Memory B cell (primary cell): ENCODE measurements around the gene ATP8B4.
"Not testable (repeated sequence)": the region's sequence is repeated elsewhere in the genome, so short reads cannot be mapped to it uniquely, and the experiment has no call there.

Source experiments
- ATAC-seq: fragments of 150-1000 bp; cut with Tn5 transposase; 2 replicates; pipeline ENCODE4 v1.10.0; 2021; ENCODE audit warnings: low read depth, mild to moderate bottlenecking, moderate library complexity
- DNase-seq, 2 donors: peaks; one replicate each; pipeline ENCODE4 v3.0.0; 2022; ENCODE audit warnings: low spot score in 2 of 2
- H3K27ac Mint-ChIP-seq: one replicate; pipeline ENCODE4 v1.8.0; 2022; ENCODE audit warnings: mild to moderate bottlenecking, moderate library complexity, mixed read lengths
- H3K27me3 Mint-ChIP-seq: one replicate; pipeline ENCODE4 v1.8.0; 2022; ENCODE audit warnings: mixed read lengths
- H3K36me3 Mint-ChIP-seq: one replicate; pipeline ENCODE4 v1.8.0; 2022; ENCODE audit warnings: mild to moderate bottlenecking, mixed read lengths
- H3K4me1 Mint-ChIP-seq: one replicate; pipeline ENCODE4 v1.8.0; 2022; ENCODE audit warnings: mixed read lengths
- H3K4me3 Mint-ChIP-seq: one replicate; pipeline ENCODE4 v1.8.0; 2022; ENCODE audit warnings: mild to moderate bottlenecking, moderate library complexity, mixed read lengths
- H3K9me3 Mint-ChIP-seq: one replicate; pipeline ENCODE4 v1.8.0; 2022; ENCODE audit warnings: mixed read lengths

ATP8B4 gene, protein sequence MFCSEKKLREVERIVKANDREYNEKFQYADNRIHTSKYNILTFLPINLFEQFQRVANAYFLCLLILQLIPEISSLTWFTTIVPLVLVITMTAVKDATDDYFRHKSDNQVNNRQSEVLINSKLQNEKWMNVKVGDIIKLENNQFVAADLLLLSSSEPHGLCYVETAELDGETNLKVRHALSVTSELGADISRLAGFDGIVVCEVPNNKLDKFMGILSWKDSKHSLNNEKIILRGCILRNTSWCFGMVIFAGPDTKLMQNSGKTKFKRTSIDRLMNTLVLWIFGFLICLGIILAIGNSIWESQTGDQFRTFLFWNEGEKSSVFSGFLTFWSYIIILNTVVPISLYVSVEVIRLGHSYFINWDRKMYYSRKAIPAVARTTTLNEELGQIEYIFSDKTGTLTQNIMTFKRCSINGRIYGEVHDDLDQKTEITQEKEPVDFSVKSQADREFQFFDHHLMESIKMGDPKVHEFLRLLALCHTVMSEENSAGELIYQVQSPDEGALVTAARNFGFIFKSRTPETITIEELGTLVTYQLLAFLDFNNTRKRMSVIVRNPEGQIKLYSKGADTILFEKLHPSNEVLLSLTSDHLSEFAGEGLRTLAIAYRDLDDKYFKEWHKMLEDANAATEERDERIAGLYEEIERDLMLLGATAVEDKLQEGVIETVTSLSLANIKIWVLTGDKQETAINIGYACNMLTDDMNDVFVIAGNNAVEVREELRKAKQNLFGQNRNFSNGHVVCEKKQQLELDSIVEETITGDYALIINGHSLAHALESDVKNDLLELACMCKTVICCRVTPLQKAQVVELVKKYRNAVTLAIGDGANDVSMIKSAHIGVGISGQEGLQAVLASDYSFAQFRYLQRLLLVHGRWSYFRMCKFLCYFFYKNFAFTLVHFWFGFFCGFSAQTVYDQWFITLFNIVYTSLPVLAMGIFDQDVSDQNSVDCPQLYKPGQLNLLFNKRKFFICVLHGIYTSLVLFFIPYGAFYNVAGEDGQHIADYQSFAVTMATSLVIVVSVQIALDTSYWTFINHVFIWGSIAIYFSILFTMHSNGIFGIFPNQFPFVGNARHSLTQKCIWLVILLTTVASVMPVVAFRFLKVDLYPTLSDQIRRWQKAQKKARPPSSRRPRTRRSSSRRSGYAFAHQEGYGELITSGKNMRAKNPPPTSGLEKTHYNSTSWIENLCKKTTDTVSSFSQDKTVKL

DNA sequence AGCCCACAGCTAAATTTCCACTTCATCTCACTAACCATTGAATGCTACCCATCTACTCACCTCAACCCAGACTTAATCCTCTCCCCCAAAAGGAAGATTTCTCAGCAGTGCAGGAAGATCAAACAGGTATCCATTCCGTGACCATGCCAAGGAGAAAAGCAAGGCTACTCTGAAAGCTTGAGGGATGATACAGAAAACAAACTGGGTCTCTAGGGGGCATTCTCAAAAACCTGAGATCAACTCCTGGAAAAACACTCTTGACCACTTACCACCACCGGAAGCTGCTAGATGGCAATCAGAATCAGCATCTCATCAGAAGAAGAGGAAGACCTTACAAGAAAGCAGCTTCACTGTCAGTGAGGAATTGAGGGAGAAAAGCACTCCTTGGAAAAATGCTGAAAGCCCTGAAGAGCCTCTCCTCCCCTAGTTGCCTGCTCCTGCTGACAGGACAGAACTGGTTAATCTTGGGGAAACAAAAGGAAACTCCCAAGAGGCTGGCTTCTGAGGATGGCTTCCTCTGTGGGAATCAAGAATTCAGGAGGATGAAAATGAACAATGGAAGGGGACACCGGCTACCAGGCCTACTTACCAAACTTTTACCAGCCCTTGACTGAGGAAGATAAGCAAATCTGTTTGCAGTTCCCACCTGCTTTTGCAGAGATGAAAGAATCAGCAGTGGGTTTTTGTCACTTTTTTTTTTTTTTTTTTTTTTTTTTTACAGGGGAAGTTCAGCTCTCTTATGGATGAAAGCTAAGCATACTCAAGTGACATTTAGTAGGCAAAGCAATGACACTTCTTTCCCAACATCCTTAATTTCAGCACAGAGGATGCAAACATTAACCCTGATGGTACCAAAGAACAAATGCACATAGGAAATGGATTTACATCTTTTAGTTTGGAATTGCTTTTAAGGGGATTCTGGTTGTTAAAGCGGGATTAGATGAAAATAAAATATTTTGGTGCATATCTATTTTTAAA lies at the start of gene ATP8B4:
ATP8B4 (minus strand) TSS at position 171 of the 978 bp plus-strand sequence. CDS start 12,267 bp downstream, outside the sequence.
- no peak within 1 kb of the TSS for H3K27ac Mint-ChIP-seq
- ATAC-seq (no peak), DNase-seq (no peak)
- H3K4me1 Mint-ChIP-seq = peaks cover 6% of the 10 kb centered on the region
- no peak within 1 kb of the TSS for H3K4me3 Mint-ChIP-seq
- peaks cover 4% of the 10 kb centered on the region for H3K27me3 Mint-ChIP-seq
- no peaks in the 10 kb centered on the region for H3K36me3 Mint-ChIP-seq
- peaks cover 2% of the 10 kb centered on the region for H3K9me3 Mint-ChIP-seq

DNA sequence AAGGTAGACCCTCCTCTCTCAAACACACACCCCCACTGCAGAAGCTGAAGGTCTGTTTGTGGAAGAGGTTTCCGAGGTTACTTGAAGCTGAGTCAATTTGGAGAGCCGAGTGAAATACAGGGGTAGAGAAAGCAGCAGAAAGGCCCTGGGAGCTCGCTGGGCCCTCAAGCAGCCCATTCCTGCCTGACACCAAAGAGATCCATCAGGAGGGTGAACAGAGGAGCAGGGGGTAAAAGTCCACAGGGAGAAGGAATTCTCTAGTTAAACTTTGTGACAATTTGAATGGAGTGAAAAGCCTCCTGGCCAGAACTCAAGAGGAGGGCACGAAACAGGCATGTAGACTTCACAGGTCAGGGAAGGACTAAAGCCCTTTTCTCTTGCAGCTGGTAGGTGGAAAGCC lies 49.3 kb upstream of the ATP8B4 start:
- H3K9me3 Mint-ChIP-seq = peaks cover 4% of the 10 kb centered on the region
- H3K27ac Mint-ChIP-seq = no peak overlapping the region
- no peaks in the 10 kb centered on the region for H3K4me1 Mint-ChIP-seq
- peaks cover 14% of the 10 kb centered on the region for H3K27me3 Mint-ChIP-seq
- H3K36me3 Mint-ChIP-seq = peaks cover 4% of the 10 kb centered on the region
- DNase-seq (no peak), ATAC-seq (no peak)
- H3K4me3 Mint-ChIP-seq = no peak overlapping the region

DNA sequence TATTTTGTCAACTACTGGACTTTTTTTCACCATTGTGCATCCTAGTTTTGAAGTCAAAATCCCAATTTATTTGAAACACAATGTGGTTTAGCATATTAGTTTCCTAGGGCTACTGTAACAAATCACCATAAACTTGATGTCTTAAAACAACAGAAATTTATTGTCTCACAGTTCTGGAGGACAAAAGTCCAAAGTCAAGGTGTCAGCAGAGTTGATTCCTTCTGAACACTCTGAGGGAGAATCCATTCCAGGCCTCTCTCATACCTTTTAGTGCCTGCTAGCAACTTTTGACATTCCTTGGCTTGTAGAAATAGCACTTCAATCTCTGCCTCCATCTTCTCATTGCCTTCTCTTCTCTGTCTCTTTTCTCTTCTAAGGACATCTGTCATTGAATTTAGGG lies 48.1 kb upstream of the ATP8B4 start:
- Mint-ChIP-seq H3K27ac (no peak overlapping the region), H3K4me3 (no peak overlapping the region), H3K27me3 (peaks cover 16% of the 10 kb centered on the region), H3K4me1 (no peaks in the 10 kb centered on the region), H3K36me3 (peaks cover 4% of the 10 kb centered on the region), H3K9me3 (peaks cover 4% of the 10 kb centered on the region)
- DNase-seq (no peak), ATAC-seq (no peak)

DNA sequence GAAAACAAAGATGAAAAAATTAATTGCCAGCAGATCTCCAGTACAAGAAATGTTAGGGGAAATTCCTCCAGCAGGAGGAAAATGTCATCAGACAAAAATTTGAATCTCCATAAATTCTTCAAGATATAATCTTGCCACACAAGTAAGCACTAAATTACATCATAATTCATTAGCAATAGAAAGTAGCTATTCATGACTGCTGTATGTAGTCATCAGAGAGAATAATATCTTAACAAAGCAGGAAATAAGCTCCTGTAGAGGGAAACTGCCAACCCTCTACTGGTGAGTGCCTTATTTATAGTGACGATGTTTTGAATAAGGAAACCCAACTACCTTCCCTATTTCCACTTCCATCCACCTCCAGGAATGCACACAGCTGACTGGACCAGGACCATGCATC lies 47.2 kb upstream of the ATP8B4 start:
- peaks cover 1% of the 10 kb centered on the region for H3K9me3 Mint-ChIP-seq
- H3K27ac Mint-ChIP-seq = no peak overlapping the region
- no peak for DNase-seq
- H3K36me3 Mint-ChIP-seq = peaks cover 2% of the 10 kb centered on the region
- no peaks in the 10 kb centered on the region for H3K4me1 Mint-ChIP-seq
- no peak for ATAC-seq
- H3K27me3 Mint-ChIP-seq = peaks cover 14% of the 10 kb centered on the region
- no peak overlapping the region for H3K4me3 Mint-ChIP-seq

DNA sequence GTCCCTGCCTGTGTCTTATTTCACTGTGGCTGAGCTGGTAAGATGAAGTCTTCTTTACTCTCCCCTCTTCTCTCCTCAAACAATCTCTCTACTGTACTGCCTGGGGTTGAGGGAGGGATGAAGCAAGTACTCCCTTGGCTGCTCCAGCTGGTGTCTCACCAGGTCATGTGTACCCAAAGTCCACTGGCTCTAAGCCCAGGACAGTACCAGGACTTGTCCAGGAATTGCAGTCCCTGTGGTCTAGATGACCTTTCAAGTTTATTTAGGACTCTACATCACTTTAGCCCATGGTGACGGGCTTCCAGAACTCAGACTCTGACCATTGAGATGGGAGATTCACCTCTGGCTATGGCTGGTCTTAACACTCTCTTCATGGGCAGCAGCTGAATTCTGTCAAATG lies 45.4 kb upstream of the ATP8B4 start:
- DNase-seq (no peak), ATAC-seq (no peak)
- H3K9me3 Mint-ChIP-seq = peaks cover 1% of the 10 kb centered on the region
- no peaks in the 10 kb centered on the region for H3K4me1 Mint-ChIP-seq
- H3K4me3 Mint-ChIP-seq = no peak overlapping the region
- H3K27ac Mint-ChIP-seq = no peak overlapping the region
- H3K36me3 Mint-ChIP-seq = peaks cover 2% of the 10 kb centered on the region
- H3K27me3 Mint-ChIP-seq = peaks cover 11% of the 10 kb centered on the region

DNA sequence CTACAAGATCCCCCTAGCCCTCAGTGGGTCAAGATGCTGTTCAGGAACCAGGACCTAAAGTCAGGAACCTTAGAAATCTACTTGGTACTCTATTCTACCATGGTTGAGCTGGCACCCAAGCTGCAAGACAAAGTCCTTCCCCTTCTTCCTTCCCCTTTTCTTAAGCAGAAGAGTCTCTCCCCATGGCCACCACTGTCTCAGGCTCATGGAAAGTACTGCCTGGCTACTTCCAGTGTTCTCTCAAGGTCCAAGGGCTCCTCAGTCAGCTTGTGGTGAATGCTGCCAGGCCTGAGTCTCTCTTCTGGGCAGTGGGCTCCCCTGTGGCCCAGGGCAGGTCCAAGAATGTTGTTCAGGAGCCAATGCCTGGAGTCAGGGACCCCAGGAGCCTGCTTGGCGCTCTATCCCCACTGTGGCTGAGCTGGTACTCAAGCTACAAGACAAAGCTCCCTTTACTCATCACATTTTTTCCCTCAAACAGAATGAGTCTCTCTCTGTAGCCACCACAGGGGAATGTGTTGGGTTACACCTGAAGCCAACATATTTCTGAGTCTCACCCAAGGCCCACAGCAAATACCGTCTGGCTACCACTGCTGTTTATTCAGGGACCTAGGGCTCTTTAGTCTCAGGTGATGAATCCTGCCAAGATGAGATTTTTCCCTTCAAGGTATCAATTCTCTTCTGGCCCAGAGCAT lies 44.8 kb upstream of the ATP8B4 start:
- peaks cover 1% of the 10 kb centered on the region for H3K9me3 Mint-ChIP-seq
- H3K4me3 Mint-ChIP-seq = no peak overlapping the region
- no peaks in the 10 kb centered on the region for H3K4me1 Mint-ChIP-seq
- H3K36me3 Mint-ChIP-seq = peaks cover 2% of the 10 kb centered on the region
- no peak overlapping the region for H3K27ac Mint-ChIP-seq
- ATAC-seq (no peak), DNase-seq (no peak)
- H3K27me3 Mint-ChIP-seq = peaks cover 6% of the 10 kb centered on the region

DNA sequence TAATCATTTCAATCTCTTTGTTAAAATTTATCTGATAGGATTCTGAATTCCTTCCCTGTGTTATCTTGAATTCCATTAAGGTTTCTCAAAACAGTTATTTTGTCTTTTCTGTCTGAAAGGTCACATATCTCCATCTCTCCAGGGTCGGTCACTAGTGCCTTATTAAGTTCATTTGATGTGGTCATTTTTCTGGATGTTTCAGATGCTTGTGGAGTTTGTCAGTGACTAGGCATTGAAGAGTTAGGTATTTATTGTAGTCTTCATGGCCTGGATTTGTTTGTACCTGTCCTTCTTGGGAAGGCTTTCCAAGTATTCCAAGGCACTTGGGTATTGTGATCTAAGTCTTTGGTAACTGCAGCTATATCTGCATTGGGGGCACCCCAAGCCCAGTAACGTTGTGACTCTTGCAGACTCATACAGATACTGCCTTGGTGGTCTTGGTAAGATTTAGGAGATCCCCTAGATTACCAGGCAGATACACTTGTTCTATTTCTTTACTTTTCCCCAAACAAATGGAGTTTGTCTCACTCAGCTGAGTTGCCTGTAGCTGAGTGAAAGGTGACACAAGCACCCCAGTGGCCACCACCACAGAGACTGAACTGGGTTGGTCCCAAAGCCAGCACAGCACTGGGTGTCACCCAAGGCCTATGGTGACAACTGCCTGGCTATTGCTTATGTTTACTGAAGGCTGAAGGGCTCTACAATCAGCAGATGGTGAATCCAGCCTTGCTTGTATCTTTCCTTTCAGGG lies 44.1 kb upstream of the ATP8B4 start:
- no peak overlapping the region for H3K27ac Mint-ChIP-seq
- peaks cover 3% of the 10 kb centered on the region for H3K27me3 Mint-ChIP-seq
- H3K4me1 Mint-ChIP-seq = no peaks in the 10 kb centered on the region
- peaks cover 1% of the 10 kb centered on the region for H3K9me3 Mint-ChIP-seq
- H3K36me3 Mint-ChIP-seq = peaks cover 2% of the 10 kb centered on the region
- H3K4me3 Mint-ChIP-seq = no peak overlapping the region
- no peak for ATAC-seq
- DNase-seq = no peak

DNA sequence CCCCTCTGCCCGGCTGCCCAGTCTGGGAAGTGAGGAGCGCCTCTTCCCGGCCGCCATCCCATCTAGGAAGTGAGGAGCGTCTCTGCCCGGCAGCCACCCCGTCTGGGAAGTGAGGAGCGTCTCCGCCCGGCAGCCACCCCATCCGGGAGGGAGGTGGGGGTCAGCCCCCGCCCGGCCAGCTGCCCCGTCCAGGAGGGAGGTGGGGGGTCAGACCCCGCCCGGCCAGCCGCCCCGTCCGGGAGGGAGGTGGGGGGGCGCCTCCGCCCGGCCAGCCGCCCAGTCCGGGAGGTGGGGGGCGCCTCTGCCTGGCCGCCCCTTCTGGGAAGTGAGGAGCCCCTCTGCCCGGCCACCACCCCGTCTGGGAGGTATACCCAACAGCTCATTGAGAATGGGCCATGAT lies 39.2 kb upstream of the ATP8B4 start:
- not testable (repeated sequence) for H3K9me3 Mint-ChIP-seq, H3K4me3 Mint-ChIP-seq, DNase-seq, H3K27me3 Mint-ChIP-seq, ATAC-seq, H3K27ac Mint-ChIP-seq, H3K36me3 Mint-ChIP-seq, H3K4me1 Mint-ChIP-seq

DNA sequence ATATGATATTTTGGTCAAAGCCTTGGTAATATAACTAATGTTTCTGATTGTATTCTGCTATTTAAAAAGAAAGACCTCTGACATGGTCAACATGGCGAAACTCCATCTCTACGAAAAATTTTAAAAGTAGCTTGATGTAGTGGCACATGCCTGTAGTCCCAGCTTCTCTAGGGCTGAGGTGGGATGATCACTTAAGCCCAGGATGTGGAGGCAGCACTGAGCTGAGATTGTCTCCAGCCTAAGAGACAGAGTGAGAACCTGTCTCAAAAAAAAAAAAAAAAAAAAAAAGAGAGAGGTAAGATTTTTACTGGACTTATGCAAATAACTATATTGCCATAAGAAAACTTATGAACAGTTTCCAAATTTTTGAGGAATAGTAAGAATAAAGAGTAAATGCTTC lies 32.4 kb upstream of the ATP8B4 start:
- Mint-ChIP-seq H3K4me1 (no peaks in the 10 kb centered on the region), H3K4me3 (no peak overlapping the region), H3K9me3 (no peaks in the 10 kb centered on the region), H3K27ac (no peak overlapping the region), H3K27me3 (no peaks in the 10 kb centered on the region), H3K36me3 (no peaks in the 10 kb centered on the region)
- DNase-seq (no peak), ATAC-seq (no peak)

DNA sequence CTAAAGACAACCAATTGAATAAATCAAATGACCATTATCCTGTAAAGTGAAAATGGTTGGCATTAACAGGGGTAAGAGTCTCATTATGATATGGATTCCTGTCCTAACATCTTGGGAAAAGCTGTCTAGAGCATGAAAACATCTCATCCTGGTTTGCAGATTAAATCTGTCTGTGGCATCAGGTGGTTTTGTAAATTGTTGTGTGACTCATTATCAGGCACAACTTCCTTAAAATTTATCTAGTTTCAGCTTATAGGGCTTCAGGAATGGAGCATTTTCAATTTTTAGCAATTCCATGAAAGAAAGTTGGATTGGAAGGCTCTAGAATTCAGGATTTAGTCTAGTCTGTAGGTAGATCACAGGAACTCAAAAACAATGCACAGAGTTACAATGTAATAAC lies 31.8 kb upstream of the ATP8B4 start:
- ATAC-seq (no peak), DNase-seq (no peak)
- H3K27me3 Mint-ChIP-seq = no peaks in the 10 kb centered on the region
- no peak overlapping the region for H3K27ac Mint-ChIP-seq
- H3K36me3 Mint-ChIP-seq = no peaks in the 10 kb centered on the region
- H3K4me1 Mint-ChIP-seq = no peaks in the 10 kb centered on the region
- H3K4me3 Mint-ChIP-seq = no peak overlapping the region
- H3K9me3 Mint-ChIP-seq = no peaks in the 10 kb centered on the region

DNA sequence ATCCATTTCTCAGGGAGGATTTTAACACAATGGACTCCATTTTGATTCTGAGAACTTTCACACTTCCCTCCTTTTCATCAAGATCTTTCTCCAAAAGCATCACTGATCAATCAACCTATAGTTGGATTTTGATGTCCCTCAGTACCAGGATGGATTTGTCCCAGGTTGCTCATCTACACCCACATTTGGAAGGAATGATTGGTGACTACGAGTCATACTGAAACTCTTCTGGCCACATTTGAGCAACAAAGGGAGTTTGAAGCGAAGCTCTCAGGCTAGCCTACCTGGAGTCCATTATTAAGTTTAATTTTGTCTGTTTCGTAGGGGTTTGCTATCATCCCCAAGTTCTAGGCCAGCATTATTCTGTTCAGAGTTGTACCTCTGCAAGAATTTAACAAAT lies 31.3 kb upstream of the ATP8B4 start:
- DNase-seq = no peak
- H3K27me3 Mint-ChIP-seq = no peaks in the 10 kb centered on the region
- H3K27ac Mint-ChIP-seq = no peak overlapping the region
- no peaks in the 10 kb centered on the region for H3K9me3 Mint-ChIP-seq
- no peak overlapping the region for H3K4me3 Mint-ChIP-seq
- H3K4me1 Mint-ChIP-seq = peaks cover 3% of the 10 kb centered on the region
- no peaks in the 10 kb centered on the region for H3K36me3 Mint-ChIP-seq
- ATAC-seq = no peak

DNA sequence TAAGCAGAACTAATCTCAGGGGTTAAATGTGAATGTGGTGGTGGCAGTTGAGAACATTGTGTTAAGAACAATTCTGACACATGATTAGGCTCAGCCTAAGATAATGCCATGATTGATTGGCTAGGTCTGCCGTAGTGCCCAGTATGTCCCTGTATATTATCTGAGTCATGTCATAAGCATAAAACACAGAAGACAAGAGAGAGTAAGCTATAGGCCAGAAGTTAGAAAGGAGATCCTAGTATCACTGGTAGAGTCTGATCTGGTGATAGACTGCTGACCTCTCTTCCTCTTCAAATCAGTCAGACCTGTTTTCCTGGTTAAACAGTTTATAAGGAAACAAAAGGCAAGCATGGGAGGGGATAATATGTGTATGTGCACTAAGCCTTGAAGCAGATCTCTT lies 30.1 kb upstream of the ATP8B4 start:
- no peaks in the 10 kb centered on the region for H3K36me3 Mint-ChIP-seq
- H3K4me1 Mint-ChIP-seq = peaks cover 3% of the 10 kb centered on the region
- ATAC-seq = no peak
- no peaks in the 10 kb centered on the region for H3K9me3 Mint-ChIP-seq
- no peaks in the 10 kb centered on the region for H3K27me3 Mint-ChIP-seq
- H3K4me3 Mint-ChIP-seq = no peak overlapping the region
- no peak for DNase-seq
- H3K27ac Mint-ChIP-seq = no peak overlapping the region
